Kidney epithelial cell (primary cell): ENCODE data around the gene STMN1. TPM values are rescaled to one million over a fixed set of nuclear protein-coding genes. Genes with fewer than 3 reads are reported as not detected.
A peak's percentile ranks its signal among the peaks of the same experiment; 100 is the strongest.

ENCODE experiments used
- DNase-seq: peaks from one replicate; pipeline ENCODE4 v3.0.0-alpha.2; 2010; ENCODE audit warnings: low read depth
- H3K27me3 ChIP-seq: 2 replicates; pipeline ENCODE4 v1.6.0; 2011; ENCODE audit warnings: low read length; ENCODE audit not compliant: control insufficient read depth, insufficient read depth
- H3K36me3 ChIP-seq: 2 replicates; pipeline ENCODE4 v1.5.1; 2011; ENCODE audit warnings: low read length; ENCODE audit not compliant: control insufficient read depth, insufficient read depth
- H3K4me3 ChIP-seq: 2 replicates; pipeline ENCODE4 v1.5.1; 2011; ENCODE audit warnings: low read depth, mild to moderate bottlenecking, control low read depth, low read length
- total RNA-seq: library from RNA; depleted of rRNA; stranded (reverse); fragments of >200 nt; gene quantifications from 2 replicates; pipeline ENCODE4 v1.2.3, GENCODE V29; 2015
- TF ChIP-seq, protein P1 (sequence below): IDR thresholded peaks from 2 replicates; pipeline ENCODE4 v1.5.1; 2011; ENCODE audit warnings: mild to moderate bottlenecking, moderate library complexity, low read length, control low read depth, inconsistent platforms; ENCODE audit not compliant: insufficient read depth, poor library complexity, severe bottlenecking

The STMN1 gene
- total RNA-seq, 1 donor from 2014 or later, result 207 TPM

DNA sequence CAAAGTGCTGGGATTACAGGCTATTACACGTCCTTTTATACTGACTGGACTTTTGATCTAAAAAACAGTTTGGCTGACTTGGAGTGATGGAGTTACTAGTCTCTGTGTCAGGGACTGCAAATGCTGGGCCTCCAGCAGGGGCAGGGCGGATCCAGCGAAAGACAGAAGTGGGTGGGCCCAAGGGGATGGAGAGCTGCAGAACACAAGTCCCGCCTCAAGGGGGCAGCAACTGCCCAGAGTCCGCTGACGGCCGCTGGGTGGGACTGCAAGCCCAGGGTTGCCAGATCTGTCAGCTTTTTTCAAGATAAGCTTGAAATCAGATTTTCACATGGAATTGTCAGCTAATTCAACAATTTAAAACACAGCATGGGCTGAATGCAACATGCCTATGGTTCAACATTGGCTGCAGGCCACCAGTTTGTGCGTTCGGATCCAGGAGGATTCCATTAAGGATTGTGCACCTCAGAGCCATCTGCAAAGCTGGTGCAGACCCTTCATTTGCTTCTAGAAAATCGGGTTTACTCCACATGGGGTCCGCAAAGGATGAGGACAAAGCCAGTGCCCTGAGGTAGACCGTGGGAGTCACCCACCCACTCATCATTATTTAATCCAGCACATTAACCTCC is 10.7 kb downstream of the STMN1 start:
- H3K4me3 ChIP-seq, result no peak overlapping the region
- peaks cover 3% of the 10 kb centered on the region for H3K36me3 ChIP-seq
- TF ChIP-seq, protein P1, sequence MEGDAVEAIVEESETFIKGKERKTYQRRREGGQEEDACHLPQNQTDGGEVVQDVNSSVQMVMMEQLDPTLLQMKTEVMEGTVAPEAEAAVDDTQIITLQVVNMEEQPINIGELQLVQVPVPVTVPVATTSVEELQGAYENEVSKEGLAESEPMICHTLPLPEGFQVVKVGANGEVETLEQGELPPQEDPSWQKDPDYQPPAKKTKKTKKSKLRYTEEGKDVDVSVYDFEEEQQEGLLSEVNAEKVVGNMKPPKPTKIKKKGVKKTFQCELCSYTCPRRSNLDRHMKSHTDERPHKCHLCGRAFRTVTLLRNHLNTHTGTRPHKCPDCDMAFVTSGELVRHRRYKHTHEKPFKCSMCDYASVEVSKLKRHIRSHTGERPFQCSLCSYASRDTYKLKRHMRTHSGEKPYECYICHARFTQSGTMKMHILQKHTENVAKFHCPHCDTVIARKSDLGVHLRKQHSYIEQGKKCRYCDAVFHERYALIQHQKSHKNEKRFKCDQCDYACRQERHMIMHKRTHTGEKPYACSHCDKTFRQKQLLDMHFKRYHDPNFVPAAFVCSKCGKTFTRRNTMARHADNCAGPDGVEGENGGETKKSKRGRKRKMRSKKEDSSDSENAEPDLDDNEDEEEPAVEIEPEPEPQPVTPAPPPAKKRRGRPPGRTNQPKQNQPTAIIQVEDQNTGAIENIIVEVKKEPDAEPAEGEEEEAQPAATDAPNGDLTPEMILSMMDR, result peak; percentile 100
- no peaks in the 10 kb centered on the region for H3K27me3 ChIP-seq
- DNase-seq, result peak; percentile 49

DNA sequence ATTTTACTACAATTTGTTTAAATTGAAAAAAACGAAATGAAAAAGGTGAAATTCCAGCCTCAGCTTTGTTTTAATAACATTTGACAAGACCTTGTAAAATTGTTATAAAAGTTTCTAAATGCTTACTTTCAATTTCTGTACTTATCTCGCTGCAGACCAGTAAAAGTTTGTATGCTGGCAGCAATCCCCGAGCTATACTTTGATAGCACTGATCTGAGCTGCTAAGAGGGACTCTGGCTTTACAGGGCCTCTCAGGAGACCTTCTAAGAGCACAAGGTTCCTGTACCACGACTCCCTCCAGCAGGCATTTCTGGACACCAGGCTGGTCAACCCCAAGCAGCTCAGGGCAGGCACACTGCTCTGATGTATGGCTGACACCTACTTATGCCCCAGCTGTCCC is 13.1 kb downstream of the STMN1 start:
- no peaks in the 10 kb centered on the region for H3K27me3 ChIP-seq

DNA sequence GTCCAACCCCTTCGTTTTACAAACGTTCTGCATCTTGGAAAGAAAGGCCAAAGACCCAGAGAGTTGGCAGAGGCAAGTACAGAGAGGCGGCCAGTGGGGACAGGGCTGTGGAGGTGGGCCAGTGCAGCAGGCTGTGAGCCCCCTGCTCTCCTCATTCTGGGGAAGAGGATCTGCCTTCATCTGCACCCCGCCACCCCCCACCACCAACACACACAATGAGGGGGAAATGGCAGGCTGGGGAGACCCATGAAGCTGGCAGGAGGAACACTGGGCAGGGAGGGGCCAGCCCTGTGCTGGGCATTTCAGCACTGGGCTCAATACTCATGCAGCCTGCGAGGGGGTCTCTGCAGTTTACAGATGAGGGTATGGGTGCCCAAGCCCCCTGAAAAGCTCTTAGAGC is 14.6 kb downstream of the STMN1 start:
- DNase-seq, result no peak
- peaks cover 1% of the 10 kb centered on the region for H3K36me3 ChIP-seq
- TF ChIP-seq, protein P1, result no peak
- H3K27me3 ChIP-seq, result no peaks in the 10 kb centered on the region
- H3K4me3 ChIP-seq, result no peak overlapping the region

More for the DNA sequence above, 13.1 kb downstream of the STMN1 start:
- Histone ChIP-seq H3K36me3 (peaks cover 1% of the 10 kb centered on the region), H3K4me3 (no peak overlapping the region)
- TF ChIP-seq, protein P1, result no peak
- no peak for DNase-seq

DNA sequence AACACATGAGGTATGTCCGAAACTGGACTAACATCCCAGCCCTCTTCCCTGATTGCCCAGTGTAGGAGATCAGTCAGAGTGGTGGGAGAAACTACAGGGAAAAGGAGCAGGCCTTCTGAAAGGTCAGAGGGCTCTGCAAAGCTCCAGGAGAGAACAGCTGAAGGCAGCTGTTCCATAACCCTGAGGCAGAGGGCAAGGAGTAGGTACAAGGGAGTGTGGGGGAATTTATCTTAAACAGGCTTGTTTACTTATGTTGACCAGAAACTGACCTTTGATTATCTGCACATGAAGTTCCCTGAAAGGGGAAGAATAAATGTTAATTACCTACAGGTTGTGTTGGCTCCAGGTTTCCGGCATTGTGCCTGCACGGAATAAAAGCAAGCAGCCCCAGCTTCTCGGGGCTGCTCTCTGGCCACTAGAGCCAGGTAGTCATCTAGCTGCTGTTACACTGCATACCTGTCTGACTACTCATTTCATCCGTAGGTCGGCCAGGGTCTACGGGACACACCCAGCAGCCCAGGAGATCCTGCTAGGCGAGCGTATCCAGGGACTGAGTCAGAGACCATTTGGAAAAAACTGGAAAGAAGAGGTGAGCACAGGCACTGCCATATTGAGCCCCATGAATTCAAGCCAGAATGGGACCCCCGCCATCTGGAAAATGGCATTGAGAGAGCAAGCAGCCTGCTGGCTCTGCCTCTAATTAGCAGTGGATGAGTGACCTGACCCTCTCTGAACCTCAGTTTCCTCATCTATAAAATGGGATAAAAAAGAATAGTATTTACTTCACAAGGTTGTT is 15.8 kb downstream of the STMN1 start:
- Histone ChIP-seq H3K36me3 (peaks cover 1% of the 10 kb centered on the region), H3K4me3 (no peak overlapping the region), H3K27me3 (no peaks in the 10 kb centered on the region)
- TF ChIP-seq, protein P1, result no peak
- peak; percentile 77 for DNase-seq

DNA sequence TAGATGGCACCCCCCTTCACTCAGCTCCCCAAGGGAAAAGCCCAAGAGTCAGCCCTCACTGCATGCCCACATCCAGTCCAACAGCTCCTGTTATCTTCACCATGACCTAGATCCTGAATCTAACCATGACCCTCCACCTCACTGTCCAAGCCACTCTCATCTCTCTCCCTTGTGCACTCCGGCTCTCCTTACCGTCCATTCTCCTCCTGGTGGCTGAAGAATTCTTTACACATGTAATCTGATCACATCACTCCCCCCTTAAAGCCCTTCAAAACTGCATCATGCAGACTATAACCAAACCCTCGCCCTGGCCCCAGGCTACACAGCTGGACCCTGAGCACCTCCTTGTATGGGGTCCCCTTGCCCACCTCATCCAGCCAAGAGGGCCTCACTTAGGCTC is 16.7 kb downstream of the STMN1 start:
- H3K36me3 ChIP-seq, result peaks cover 1% of the 10 kb centered on the region
- TF ChIP-seq, protein P1, result peak; percentile 18
- no peak for DNase-seq
- H3K4me3 ChIP-seq, result no peak overlapping the region
- no peaks in the 10 kb centered on the region for H3K27me3 ChIP-seq

DNA sequence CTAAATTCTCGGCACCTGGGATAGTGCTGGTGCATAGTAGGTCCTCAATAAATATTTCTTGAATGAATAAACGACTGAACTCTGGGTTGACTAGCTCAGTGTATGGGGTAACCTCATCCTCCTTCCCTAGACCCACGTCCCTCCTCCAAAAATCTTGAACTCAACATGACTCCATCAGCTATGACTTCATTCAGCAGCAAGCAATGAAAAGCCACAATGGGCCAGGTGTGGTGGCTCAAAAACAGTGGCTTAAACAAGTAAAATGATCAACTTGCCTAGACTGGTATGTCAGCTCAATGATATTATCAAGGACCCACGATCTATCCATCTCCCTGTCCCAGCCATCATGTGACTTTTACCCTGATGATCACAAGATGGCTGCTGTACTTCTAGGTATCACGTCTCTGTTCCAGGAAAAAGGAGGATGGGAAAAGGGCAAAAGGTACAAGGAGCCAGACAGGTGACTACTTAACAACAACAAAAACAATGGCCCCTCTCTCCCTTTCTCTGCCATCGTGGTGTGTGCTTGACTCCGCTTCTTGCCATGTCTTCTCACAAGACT is 17.7 kb downstream of the STMN1 start:
- no peak for DNase-seq
- TF ChIP-seq, protein P1, result no peak
- H3K36me3 ChIP-seq, result no peaks in the 10 kb centered on the region
- H3K27me3 ChIP-seq, result no peaks in the 10 kb centered on the region
- H3K4me3 ChIP-seq, result no peak overlapping the region
